Calu3 (cell line): Measurements from ENCODE around the gene KRT83. TPM values are rescaled to one million over a fixed set of nuclear protein-coding genes. Genes with fewer than 3 reads are reported as not detected.

Source experiments
- BruUV-seq: library from RNA; stranded (reverse); fragments of 400-500 nt; replicated peaks from 2 replicates; lab custom pipeline; 2021; lab: Mats Ljungman, UMichigan
- CTCF ChIA-PET: fragments of 300-600 bp; sonication (Branson Sonifier 250); formaldehyde crosslinking; loops from one replicate; lab custom pipeline; 2022; ENCODE audit warnings: antibody characterized with exemption; lab: Charles Lee
- DNase-seq: peaks from one replicate; pipeline ENCODE4 v3.0.0; 2022
- H3K27ac Mint-ChIP-seq: one replicate; pipeline ENCODE4 v1.8.0; 2022; ENCODE audit warnings: mixed read lengths; ENCODE audit not compliant: unreplicated experiment
- H3K27me3 Mint-ChIP-seq: one replicate; pipeline ENCODE4 v1.8.0; 2022; ENCODE audit warnings: mixed read lengths; ENCODE audit not compliant: unreplicated experiment
- H3K36me3 Mint-ChIP-seq: one replicate; pipeline ENCODE4 v1.8.0; 2022; ENCODE audit warnings: mild to moderate bottlenecking, moderate library complexity, mixed read lengths; ENCODE audit not compliant: insufficient read depth, unreplicated experiment
- H3K4me1 Mint-ChIP-seq: one replicate; pipeline ENCODE4 v1.8.0; 2022; ENCODE audit warnings: mild to moderate bottlenecking, low read depth, mixed read lengths; ENCODE audit not compliant: unreplicated experiment
- H3K4me3 Mint-ChIP-seq: one replicate; pipeline ENCODE4 v1.8.0; 2022; ENCODE audit warnings: mild to moderate bottlenecking, low read depth, moderate library complexity, mixed read lengths; ENCODE audit not compliant: unreplicated experiment
- H3K9me3 Mint-ChIP-seq: one replicate; pipeline ENCODE4 v1.8.0; 2022; ENCODE audit warnings: low read depth, mixed read lengths; ENCODE audit not compliant: unreplicated experiment
- CTCF ChIP-seq: fragments of 200-600 bp; IDR thresholded peaks from one replicate; pipeline ENCODE4 v1.8.0; 2022; ENCODE audit warnings: antibody characterized with exemption; ENCODE audit not compliant: unreplicated experiment
- intact Hi-C: fragments of 100-400 bp; cut with micrococcal nuclease; formaldehyde crosslinking; loops from one replicate; pipeline ENCODE4 v1.10.0; 2022; ENCODE audit not compliant: unreplicated experiment
- total RNA-seq: library from RNA; stranded (reverse); gene quantifications from 2 replicates; pipeline ENCODE4 v1.2.3, GENCODE V29; 2022

The KRT83 gene
- total RNA-seq, 1 experiment from 2014 or later, result not detected

- DNase-seq, result no peak
- BruUV-seq, result no TSS peak
- no peak overlapping the region for H3K4me3 Mint-ChIP-seq
- H3K4me1 Mint-ChIP-seq, result peaks cover 29% of the 10 kb centered on the region
- CTCF ChIA-PET, result interaction anchor here (1.0 kb wide), 1 partner anchor 16 kb away, joined by 3 read pairs; no protein-coding TSS in a partner anchor
- TF ChIP-seq CTCF, result no peak
- intact Hi-C loops, result no loop called here
- H3K27me3 Mint-ChIP-seq, result peaks cover 19% of the 10 kb centered on the region
- H3K9me3 Mint-ChIP-seq, result no peaks in the 10 kb centered on the region
- no peak overlapping the region for H3K27ac Mint-ChIP-seq
- H3K36me3 Mint-ChIP-seq, result peaks cover 6% of the 10 kb centered on the region
Observed at GRCh38 chr12:52311285-52311648, 9.9 kb downstream of the KRT83 start.

GRCh38 chr12:52310622-52311284, 10.4 kb downstream of the KRT83 start:
- no peak for TF ChIP-seq CTCF
- H3K4me1 Mint-ChIP-seq, result peaks cover 33% of the 10 kb centered on the region
- no peak overlapping the region for H3K27ac Mint-ChIP-seq
- DNase-seq, result no peak
- BruUV-seq, result no TSS peak
- peaks cover 19% of the 10 kb centered on the region for H3K27me3 Mint-ChIP-seq
- no peak overlapping the region for H3K4me3 Mint-ChIP-seq
- H3K36me3 Mint-ChIP-seq, result peaks cover 6% of the 10 kb centered on the region
- intact Hi-C loops, result no loop called here
- no peaks in the 10 kb centered on the region for H3K9me3 Mint-ChIP-seq
- CTCF ChIA-PET, result interaction anchor here (1.0 kb wide), 1 partner anchor 17 kb away, joined by 3 read pairs; no protein-coding TSS in a partner anchor

- peak overlapping the region; percentile 84 for H3K4me3 Mint-ChIP-seq
- intact Hi-C loops, result no loop called here
- peak overlapping the region; percentile 16 for H3K27ac Mint-ChIP-seq
- no peak for DNase-seq
- H3K9me3 Mint-ChIP-seq, result no peaks in the 10 kb centered on the region
- peaks cover 46% of the 10 kb centered on the region for H3K4me1 Mint-ChIP-seq
- peaks cover 6% of the 10 kb centered on the region for H3K36me3 Mint-ChIP-seq
- TF ChIP-seq CTCF, result no peak
- BruUV-seq, result no TSS peak
- H3K27me3 Mint-ChIP-seq, result peaks cover 19% of the 10 kb centered on the region
- CTCF ChIA-PET, result interaction anchor here (1.4 kb wide), 2 partner anchors 10 to 18 kb away, joined by 5 to 6 read pairs; no protein-coding TSS in a partner anchor
Observed at GRCh38 chr12:52308806-52309425, 12.3 kb downstream of the KRT83 start.

DNA sequence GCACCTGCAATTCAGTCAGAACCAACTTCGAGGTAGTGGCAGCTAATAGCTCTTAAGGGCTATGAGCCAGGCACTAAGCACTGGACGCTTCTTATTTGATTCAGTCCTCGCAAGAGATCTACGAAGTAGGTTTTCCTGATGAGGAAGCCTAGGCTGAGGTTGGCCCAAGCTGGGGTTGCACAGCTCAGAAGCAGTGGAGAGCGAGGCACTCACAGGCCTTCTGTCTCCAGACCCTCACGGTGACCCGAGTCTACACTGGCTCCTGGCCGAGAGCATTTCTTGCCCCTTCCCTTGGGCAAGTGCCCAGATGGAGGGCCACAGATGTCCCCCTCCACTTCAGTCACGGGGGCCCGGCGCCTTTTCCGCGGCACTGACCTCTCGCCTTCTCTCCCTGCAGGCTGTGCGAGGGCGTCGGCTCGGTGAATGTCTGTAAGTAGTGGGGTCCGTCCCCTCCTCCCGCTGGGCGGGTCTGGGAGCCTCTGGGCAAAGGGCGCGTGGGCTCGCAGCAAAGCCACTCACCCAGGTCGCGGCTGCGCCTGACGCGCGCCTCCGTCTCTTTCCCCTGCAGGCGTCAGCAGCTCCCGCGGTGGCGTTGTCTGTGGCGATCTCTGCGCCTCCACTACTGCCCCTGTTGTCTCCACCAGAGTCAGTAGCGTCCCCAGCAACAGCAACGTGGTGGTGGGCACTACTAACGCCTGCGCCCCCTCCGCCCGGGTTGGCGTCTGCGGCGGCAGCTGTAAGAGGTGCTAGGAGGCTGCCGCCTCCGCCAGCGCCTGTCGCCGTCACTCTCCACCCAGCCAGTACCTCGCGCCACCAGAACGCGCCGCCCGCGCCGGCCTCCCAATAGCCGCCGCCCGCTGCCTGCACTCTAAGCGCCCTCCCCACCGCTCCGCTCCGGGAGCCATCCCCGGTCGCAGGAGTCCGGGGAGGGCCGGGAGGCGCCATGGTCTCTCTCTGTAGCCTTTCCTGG, 13.1 kb downstream of the KRT83 start:
- TF ChIP-seq CTCF, result no peak
- Mint-ChIP-seq H3K9me3 (no peaks in the 10 kb centered on the region), H3K36me3 (peaks cover 6% of the 10 kb centered on the region), H3K27ac (peak overlapping the region; percentile 42), H3K4me3 (peak overlapping the region; percentile 84), H3K27me3 (peaks cover 13% of the 10 kb centered on the region), H3K4me1 (peaks cover 42% of the 10 kb centered on the region)
- intact Hi-C loops, result no loop called here
- no TSS peak for BruUV-seq
- peak; percentile 75 for DNase-seq
- CTCF ChIA-PET, result interaction anchor here (1.3 to 1.4 kb wide), 3 partner anchors 11 to 28 kb away, joined by 3 to 6 read pairs (median 5); no protein-coding TSS in a partner anchor
